ENCODE measurements around the gene LATS2.

The LATS2 gene

GRCh38 chr13:20993661-20994440, 67.5 kb downstream of the LATS2 start:
- no peak for DNase-seq

DNA sequence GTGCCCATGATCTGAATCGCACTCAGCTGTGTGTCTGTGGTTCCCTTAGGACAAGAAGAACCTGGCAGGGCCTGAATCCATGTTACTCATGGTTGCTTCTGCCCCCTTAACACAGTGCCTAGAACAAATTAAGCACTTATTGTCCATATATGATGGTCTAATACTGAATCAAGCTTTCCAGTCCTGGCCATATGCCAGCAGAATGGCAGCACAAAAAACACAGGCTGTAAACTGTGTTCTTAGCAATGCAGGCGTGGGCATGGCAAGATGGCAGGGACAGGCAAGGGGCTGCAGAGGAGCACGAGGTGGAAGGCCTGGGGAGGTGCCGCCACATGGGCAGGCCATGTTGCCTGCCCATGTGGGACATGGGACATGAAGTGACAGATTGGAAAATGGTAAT, 68.2 kb downstream of the LATS2 start:
- no peak for DNase-seq

DNA sequence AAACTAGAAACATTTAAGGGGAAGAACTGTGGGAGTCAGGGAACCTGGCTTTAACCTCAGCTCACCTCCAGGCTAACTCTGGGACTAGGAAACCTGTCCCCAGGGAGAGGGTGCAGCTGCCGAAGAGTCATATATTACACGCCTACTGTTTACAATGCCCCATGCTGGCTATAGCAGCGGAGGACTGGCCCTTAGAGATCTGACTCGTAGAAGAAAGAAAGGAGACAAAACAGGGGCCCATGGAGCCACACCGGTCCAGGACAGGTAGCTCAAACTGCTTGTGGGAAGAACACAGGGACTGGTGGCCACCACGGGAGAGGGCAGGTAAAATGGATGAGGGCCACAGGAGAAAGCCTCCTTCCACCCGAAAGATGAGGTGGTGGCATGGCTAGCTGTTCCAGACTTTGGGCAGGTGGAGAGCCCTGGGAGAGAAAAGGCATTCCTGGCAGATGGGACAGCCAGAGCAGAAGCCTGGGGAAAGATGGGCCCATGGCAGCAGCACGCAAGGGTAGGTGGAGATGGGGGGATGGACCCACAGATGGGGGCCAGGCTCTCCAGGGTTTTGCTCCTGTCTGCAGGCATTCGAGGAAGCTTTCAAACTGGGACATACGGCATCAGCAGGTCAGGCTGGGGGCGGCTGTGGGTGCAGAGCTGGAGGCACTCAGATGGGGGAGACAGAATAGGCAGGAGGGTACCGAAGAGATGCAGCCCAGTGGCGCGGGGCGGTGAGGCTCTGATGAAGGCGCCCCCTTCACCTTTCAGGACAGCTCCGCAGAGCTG, 69.5 kb downstream of the LATS2 start:
- DNase-seq: no peak

DNA sequence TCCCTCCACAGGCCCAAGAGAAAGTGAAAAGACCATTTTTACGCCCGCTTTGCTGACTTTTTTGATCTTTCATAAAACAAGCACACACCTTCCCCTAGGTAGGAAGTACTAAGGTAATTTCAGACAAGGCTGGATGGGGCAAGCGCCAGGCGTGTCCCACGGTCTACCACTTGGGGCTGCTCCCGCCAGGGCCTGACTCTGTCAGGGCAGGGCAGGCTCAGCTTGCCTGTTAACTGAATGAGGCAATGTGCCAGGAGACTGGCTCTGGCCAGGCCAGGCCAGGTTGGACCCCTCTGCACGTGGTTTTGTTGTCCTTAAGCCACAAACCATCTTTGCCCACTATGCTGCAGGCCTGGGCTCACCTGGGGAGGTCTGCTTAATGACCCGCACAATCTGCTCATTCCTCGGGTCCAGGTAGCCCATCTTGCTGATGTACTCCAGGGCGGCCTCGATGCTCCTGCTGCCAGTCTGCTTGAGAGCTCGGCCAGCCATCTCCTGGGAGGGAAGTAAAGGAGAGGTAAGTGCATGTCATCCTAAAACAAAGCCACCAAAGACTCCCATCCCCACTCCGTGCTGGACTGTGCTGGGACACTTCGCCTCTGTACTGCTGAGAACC, 70.4 kb downstream of the LATS2 start:
- no peak for DNase-seq

GRCh38 chr13:20989656-20990321, 71.6 kb downstream of the LATS2 start:
- no peak for DNase-seq

- DNase-seq: no peak
These were observed 72.3 kb downstream of the LATS2 start for GRCh38 chr13:20988909-20989655.

- no peak for DNase-seq
These were observed 73.1 kb downstream of the LATS2 start for GRCh38 chr13:20988033-20988908.

DNA sequence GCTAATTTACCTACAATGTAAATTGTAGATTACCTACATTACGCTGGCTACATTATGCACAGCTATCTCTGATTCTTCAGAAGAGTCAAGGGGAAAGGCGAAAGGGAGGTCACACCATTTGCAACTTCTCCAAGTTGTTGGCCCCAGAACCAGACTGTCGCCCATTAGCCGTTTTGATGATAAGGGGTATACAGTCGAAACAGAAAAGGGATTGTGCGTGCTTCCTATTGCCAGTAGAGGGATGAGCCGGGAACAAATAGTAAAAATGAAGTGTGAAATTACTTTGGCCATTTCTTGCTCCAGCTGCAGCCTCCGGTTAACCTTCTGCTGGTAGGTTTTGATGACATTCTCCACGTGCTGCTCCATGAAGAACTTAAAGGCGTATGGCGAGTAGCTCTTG, 73.8 kb downstream of the LATS2 start:
- no peak for DNase-seq

- DNase-seq: no peak
These were observed 76.5 kb downstream of the LATS2 start for GRCh38 chr13:20984879-20985278.

DNA sequence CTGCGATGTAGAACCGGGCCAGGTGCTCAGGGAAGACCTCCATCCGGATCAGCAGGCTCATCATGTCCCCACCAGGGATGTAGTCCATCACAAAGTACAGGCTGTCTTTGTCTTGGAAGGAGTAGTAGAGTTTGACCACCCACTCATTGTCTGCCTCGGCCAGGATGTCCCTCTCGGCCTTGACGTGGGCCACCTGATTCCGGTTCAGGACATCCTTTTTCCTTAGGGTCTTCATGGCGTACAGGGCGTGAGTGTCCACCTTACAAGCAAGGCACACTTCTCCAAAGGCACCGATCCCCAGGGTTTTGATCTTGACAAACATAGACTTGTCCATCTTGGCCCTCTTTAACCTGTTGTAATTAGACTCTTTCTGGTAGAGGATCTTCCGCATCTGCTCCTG, 78.0 kb downstream of the LATS2 start:
- DNase-seq: no peak

DNA sequence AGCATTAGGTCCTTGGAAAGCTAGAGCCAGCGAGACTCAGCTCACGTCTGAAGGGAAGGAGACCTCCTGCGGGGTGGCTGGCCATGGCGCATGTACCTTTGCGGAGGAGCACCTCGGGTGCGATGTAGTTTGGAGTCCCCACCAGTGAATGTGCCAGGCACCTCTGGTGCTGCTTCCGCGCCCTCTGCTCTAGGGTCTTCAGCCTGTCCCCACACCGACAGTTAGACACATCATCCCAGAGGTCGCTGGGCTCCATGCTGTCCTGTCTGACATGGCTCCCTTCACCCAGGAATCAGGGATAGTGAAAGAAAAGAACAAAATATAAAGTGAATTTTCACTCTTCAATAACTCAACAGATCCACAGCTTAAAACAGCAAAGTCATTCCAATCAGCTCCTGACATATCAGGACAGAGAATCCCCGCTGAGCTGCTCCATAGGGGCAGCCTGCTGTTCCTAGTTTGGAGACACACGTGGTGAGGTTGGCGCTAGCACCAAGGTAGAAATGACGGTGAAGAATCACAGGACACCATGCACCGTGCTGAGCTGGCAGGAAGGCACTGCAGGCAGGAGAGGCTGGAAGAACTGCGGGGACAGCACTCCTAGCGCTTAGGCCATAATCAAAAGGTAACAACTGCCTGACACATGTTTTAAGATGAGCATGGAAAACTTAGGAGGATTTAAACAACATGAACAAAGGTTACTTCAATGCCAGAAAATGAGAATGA, 79.9 kb downstream of the LATS2 start:
- no peak for DNase-seq

GRCh38 chr13:20980899-20981298, 80.5 kb downstream of the LATS2 start:
- no peak for DNase-seq

GRCh38 chr13:20980430-20980829, 81.0 kb downstream of the LATS2 start:
- no peak for DNase-seq

DNA sequence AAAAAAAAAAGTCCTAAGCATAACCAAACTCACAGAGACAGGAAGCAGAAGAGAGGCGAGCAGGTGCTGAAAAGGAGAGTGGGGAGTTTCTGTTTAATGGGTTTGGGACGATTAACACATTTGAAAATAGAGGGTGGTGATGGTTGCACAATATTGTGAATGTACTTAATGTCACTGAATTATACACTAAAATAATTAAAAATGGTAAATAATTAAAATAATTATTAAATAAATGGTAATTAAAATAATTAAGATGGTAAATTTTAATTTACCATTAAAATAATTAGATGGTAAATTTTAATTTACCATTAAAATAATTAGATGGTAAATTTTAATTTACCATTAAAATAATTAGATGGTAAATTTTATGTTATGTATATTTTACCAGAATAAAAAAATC, 84.0 kb downstream of the LATS2 start:
- DNase-seq: no peak

DNA sequence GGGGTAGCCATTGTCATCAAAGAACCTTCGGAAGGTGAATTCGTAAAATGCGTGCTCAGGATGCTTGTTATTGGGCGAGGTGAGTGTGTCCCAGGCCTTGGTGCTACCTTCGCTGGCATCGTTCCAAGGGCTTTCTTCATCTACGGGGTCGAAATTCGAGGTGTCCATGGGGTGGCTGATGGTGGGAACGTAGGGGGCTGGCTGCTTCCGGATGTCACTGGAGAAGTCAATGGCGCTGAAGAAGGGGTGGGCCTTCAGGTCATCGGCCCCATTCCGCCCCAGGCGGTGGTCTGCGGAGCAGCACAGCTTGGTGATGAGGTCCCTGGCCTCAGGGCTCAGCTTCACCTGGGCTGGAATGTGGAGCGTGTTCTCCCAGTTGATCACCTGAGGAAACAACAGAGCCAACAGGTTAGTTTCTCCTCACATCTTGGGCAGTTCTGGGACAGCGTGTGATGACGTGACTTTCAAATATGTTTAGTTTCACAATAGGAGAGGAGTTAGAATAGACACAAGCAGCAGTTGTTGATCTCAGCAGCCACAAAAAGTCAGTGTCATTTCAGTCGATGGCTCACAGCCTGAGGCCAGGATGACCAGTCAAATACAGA, 86.3 kb downstream of the LATS2 start:
- no peak for DNase-seq

DNA sequence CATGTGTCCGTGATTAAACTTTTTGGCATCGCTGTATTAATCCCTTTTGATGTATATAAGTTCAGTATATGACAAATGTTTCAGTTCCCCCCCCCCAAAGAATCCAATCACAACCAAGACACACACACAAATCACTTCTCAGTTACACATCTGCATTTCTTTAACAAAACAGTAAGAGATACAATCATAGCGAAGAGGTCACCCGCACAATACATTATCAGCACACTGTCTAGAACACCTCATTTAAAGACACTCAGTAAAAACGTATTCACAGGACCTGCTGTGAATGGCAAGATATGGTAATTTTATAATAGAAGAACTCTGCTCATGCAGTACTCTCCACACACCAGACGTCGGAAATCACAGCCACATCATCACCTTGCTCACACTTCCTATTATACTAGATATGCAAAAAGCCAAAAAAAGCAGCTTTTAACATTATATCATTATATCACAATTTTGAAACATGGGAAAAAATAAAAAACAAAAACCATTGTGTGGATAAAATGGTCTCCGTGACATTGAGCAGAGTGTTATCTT, 87.4 kb downstream of the LATS2 start:
- DNase-seq: no peak

DNA sequence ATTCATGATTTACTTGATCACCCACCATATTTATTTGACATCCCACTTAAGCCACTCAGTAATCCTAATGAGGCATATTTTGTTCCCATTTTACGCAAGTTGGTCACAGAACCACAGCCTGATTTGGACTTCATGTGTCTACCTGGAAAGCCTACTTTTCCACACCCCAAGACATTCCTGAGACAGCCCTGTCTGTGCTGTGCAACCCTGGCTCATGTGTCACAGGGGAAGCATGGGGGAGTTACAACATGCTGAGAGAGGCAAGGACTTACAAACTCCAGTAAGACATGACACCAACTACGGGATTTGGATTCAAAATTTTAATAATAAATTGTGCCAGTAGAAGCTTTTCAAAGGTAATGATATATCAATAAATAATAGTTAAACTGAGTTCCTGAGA, 88.7 kb downstream of the LATS2 start:
- no peak for DNase-seq

DNA sequence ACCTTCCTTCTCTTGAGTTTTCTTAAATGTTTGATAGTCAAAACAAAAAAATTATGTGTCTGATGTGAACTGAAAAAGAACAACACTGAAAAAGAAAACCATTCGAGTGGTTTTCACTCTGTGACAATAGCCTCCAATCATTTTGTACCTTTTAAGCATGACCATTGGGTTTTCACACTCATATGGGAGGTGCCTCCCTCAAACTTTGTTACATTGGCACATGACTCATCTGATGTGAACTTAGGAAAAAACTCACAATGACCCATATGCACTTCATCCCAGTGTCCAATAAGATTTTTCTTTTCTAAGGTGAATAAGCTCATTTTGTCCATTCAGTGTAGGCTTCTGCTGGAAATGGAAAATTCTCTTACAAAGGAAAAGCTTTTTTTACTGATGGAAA, 92.2 kb downstream of the LATS2 start:
- no peak for DNase-seq

DNA sequence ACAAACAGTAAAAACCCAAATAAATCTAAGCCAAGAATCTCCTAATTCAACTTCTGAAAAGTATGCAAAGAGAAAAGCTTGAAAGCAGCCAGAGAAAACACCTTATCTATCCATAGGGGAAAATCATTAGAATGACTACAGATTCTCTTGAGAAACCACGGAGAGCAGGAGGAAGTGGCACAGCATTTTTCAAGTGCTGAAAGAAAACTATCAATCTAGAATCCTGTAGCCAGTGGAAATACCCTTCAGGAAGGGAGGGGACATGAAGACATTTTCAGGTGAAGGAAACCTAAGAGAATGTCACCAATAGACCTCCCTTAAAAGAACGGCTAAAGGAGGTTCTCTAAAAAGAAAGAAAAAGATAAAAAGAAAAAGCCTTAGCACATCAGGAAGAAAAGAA, 92.6 kb downstream of the LATS2 start:
- DNase-seq: no peak

All from amygdala (tissue), 56 donors.